K562 treated with DMSO at 1 percent for 12 hours (cell line): ENCODE results near the gene OR13C9. TPM values are rescaled to one million over a fixed set of nuclear protein-coding genes. Genes with fewer than 3 reads are reported as not detected.

Experiments used
- total RNA-seq: library from RNA; unstranded; fragments of 300-600 nt; gene quantifications from 2 replicates; pipeline ENCODE4 v1.2.3, GENCODE V29; 2022; ENCODE audit not compliant: insufficient read depth

OR13C9 gene, protein sequence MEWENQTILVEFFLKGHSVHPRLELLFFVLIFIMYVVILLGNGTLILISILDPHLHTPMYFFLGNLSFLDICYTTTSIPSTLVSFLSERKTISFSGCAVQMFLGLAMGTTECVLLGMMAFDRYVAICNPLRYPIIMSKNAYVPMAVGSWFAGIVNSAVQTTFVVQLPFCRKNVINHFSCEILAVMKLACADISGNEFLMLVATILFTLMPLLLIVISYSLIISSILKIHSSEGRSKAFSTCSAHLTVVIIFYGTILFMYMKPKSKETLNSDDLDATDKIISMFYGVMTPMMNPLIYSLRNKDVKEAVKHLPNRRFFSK
- total RNA-seq = not detected in 2 replicates

GRCh38 chr9:104618104-104618503 lies at the start of gene OR13C9:
Gene OR13C9, minus strand, starts transcription at chr9:104618204. Its CDS starts 0 bp downstream, at chr9:104618204.

DNA sequence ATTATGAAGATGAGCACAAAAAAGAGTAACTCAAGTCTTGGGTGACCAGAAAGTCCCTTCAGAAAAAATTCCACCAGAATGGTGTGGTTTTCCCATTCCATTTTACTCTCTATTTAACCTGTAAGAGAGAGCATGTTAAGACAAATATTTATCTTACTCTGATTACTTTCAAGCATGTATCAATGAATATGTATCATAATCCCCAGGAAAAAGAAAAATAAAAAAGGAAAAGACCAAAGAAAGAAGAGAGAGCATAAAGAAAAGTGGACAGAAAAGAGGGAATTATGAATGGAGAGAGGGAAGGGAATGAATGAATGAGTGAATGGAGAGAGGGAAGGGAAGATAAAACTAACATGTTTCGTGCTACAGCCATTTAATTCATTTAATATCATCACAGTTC lies 12.5 kb downstream of the OR13C9 start, which contains the start of gene OR13C2:
Gene OR13C2, minus strand, starts transcription at position 101 of the 400 bp plus-strand sequence. Its CDS starts 0 bp downstream, at position 101.

DNA sequence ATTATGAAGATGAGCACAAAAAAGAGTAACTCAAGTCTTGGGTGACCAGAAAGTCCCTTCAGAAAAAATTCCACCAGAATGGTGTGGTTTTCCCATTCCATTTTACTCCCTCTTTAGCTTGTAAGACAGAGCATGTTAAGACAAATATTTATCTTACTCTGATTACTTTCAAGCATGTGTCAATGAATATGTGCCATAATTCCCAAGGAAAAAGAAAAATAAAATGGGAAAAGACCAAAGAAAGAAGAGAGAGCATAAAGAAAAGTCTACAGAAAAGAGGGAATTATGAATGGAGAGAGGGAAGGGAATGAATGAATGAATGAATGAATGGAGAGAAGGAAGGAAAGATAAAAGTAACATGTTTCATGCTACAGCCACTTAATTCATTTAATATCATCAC lies 18.7 kb downstream of the OR13C9 start, which contains the start of gene OR13C5:
Gene OR13C5, minus strand, starts transcription at position 101 of the 400 bp plus-strand sequence. Its CDS starts 0 bp downstream, at position 101.

GRCh38 chr9:104568868-104569267 lies 49.1 kb downstream of the OR13C9 start, which contains the start of gene OR13C8:
Gene OR13C8, plus strand, starts transcription at chr9:104569168. Its CDS starts 0 bp downstream, at chr9:104569168.

Other genes starting within 250 kb of the OR13C9 start
- gene OR13F1, start 113.9 kb downstream of the OR13C9 start, total RNA-seq = not detected in 2 replicates
- not detected in 2 replicates for gene OR13C4, start 91.0 kb downstream of the OR13C9 start, total RNA-seq
- not detected in 2 replicates for gene OR13C3, start 81.3 kb downstream of the OR13C9 start, total RNA-seq
- not detected in 2 replicates for gene OR13C8, start 49.0 kb downstream of the OR13C9 start, total RNA-seq
- gene OR13C5, start 18.8 kb downstream of the OR13C9 start, total RNA-seq = not detected in 2 replicates
- not detected in 2 replicates for gene OR13C2, start 12.6 kb downstream of the OR13C9 start, total RNA-seq
- not detected in 2 replicates for gene OR13D1, start 76.3 kb upstream of the OR13C9 start, total RNA-seq
- gene NIPSNAP3A, start 129.5 kb upstream of the OR13C9 start, total RNA-seq = 18.5 and 32.6 TPM in 2 replicates
- gene NIPSNAP3B, start 145.9 kb upstream of the OR13C9 start, total RNA-seq = 1.1 and 3.3 TPM in 2 replicates